ENCODE measurements around the gene NBL1. TPM values are rescaled to one million over a fixed set of nuclear protein-coding genes. Genes with fewer than 3 reads are reported as not detected.

The NBL1 gene
- total RNA-seq, 1 experiment from 2014 or later = 7.9 TPM

DNA sequence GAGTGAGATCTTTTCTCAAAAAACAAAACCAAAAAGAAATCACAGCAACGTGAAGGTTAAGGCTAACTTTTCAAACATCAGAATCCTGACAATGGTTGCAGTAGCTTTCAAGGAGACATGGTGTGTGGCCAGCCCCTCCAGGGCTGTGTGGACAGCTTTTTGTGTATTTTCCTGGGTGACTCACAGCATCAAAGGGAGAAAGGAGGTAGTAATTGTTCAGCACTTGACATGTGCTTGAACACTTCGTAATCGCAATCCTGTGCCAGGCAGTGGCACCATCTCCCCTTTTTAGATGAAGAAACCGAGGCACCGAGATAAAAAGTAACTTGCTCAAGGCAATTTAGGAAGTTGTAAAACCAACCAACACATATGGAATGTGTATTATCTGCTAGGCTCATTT is 10.3 kb downstream of the NBL1 start:
- Histone ChIP-seq H3K27me3 (replicated peaks; ENCODE audit: insufficient read depth, low read depth, low read length, poor library complexity) (no peaks in the 10 kb centered on the region), H3K27ac (ENCODE audit: low read depth, low read length, poor library complexity, severe bottlenecking) (no peak overlapping the region), H3K4me3 (ENCODE audit: low read depth, low read length, poor library complexity, severe bottlenecking) (no peak overlapping the region), H3K36me3 (ENCODE audit: insufficient read depth, low read length, poor library complexity, severe bottlenecking) (no peaks in the 10 kb centered on the region), H3K4me1 (ENCODE audit: insufficient read depth, low read length, poor library complexity, severe bottlenecking) (peaks cover 8% of the 10 kb centered on the region), H3K9me3 (ENCODE audit: low read depth, low read length, poor library complexity, severe bottlenecking) (no peaks in the 10 kb centered on the region)
- DNase-seq (ENCODE audit: low spot score) = no peak
- no TSS peak for BruUV-seq (replicated peaks)
- TF ChIP-seq, protein P1, sequence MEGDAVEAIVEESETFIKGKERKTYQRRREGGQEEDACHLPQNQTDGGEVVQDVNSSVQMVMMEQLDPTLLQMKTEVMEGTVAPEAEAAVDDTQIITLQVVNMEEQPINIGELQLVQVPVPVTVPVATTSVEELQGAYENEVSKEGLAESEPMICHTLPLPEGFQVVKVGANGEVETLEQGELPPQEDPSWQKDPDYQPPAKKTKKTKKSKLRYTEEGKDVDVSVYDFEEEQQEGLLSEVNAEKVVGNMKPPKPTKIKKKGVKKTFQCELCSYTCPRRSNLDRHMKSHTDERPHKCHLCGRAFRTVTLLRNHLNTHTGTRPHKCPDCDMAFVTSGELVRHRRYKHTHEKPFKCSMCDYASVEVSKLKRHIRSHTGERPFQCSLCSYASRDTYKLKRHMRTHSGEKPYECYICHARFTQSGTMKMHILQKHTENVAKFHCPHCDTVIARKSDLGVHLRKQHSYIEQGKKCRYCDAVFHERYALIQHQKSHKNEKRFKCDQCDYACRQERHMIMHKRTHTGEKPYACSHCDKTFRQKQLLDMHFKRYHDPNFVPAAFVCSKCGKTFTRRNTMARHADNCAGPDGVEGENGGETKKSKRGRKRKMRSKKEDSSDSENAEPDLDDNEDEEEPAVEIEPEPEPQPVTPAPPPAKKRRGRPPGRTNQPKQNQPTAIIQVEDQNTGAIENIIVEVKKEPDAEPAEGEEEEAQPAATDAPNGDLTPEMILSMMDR (conservative IDR thresholded peaks at IDR 0.05; ENCODE audit: low read depth, low read length) = no peak
- no peak for TF ChIP-seq EZH2 (IDR thresholded peaks at IDR 0.05; ENCODE audit: borderline replicate concordance, low read depth, low read length, poor library complexity, severe bottlenecking)
- intact Hi-C loops (cut with micrococcal nuclease; ENCODE audit: unreplicated experiment) = loop anchor here (5.0 to 10.0 kb wide), 2 partner anchors 457 to 750 kb away; partner anchors contain the start of gene ALDH4A1
- POLR2A ChIA-PET (ENCODE audit: low non-redundant PET) = no interaction called here
- CTCF ChIA-PET = interaction anchor here (0.6 to 1.3 kb wide), 16 partner anchors 8 to 770 kb away, joined by 3 to 9 read pairs (median 3); partner anchors contain the start of genes EMC1, MRTO4 and NBL1

DNA sequence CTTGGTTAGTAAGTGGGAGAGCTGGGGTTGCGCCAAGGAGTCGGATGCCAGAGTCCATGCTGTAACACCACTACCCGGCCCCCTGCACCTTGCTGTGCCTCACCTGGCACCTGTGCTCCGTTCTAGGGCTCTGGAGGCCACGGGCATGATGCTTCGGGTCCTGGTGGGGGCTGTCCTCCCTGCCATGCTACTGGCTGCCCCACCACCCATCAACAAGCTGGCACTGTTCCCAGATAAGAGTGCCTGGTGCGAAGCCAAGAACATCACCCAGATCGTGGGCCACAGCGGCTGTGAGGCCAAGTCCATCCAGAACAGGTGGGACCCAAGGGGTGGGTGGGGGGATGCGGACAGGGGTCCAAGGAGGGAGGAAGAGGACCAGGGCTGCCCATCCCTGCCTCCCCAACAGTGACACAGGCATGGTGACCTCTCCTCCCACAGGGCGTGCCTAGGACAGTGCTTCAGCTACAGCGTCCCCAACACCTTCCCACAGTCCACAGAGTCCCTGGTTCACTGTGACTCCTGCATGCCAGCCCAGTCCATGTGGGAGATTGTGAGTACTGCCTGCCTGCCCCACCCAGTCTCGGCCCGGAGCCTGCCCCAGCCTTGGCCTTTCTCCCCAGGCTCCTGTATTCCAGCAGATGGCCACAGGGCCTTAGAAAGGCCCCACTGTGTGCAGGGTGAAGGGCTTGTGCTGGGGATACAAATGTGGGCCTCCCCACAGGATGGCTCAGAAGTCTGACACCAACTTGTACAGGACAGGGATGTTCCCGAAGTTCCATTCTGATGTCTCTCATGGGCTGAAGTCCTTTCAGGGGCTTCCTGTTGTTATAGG is 11.0 kb downstream of the NBL1 start:
- Histone ChIP-seq H3K4me1 (ENCODE audit: insufficient read depth, low read length, poor library complexity, severe bottlenecking) (peaks cover 8% of the 10 kb centered on the region), H3K9me3 (ENCODE audit: low read depth, low read length, poor library complexity, severe bottlenecking) (no peaks in the 10 kb centered on the region), H3K36me3 (ENCODE audit: insufficient read depth, low read length, poor library complexity, severe bottlenecking) (no peaks in the 10 kb centered on the region), H3K27me3 (replicated peaks; ENCODE audit: insufficient read depth, low read depth, low read length, poor library complexity) (no peaks in the 10 kb centered on the region), H3K27ac (ENCODE audit: low read depth, low read length, poor library complexity, severe bottlenecking) (no peak overlapping the region), H3K4me3 (ENCODE audit: low read depth, low read length, poor library complexity, severe bottlenecking) (no peak overlapping the region)
- no TSS peak for BruUV-seq (replicated peaks)
- TF ChIP-seq EZH2 (IDR thresholded peaks at IDR 0.05; ENCODE audit: borderline replicate concordance, low read depth, low read length, poor library complexity, severe bottlenecking) = no peak
- TF ChIP-seq, protein P1 (conservative IDR thresholded peaks at IDR 0.05; ENCODE audit: low read depth, low read length) = no peak
- POLR2A ChIA-PET (ENCODE audit: low non-redundant PET) = no interaction called here
- intact Hi-C loops (cut with micrococcal nuclease; ENCODE audit: unreplicated experiment) = loop anchor here (5.0 to 10.0 kb wide), 2 partner anchors 458 to 750 kb away; partner anchors contain the start of gene ALDH4A1
- DNase-seq (ENCODE audit: low spot score) = no peak
- CTCF ChIA-PET = interaction anchor here (0.6 kb wide), 2 partner anchors 8 to 75 kb away, joined by 3 to 5 read pairs; no protein-coding TSS in a partner anchor

DNA sequence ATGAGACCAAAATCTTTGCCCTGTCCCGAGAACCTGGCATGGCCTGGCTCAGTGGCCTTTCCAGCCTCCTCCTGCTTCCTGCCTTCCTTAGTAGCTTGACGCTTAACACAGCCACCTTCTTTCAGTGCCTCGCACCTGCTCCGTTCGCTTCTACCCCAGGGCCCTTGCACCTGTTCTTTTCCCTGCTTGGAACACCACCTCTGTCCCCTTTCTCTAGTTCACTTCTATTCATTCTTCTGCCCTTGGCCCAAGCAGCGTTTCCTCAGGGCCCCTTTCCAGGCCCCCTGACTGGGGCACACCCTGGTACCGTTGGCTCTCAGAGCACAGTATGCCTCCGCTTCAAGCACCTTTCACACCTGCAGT is 11.6 kb downstream of the NBL1 start:
- H3K4me1 ChIP-seq (ENCODE audit: insufficient read depth, low read length, poor library complexity, severe bottlenecking) = peaks cover 8% of the 10 kb centered on the region
- ChIA-PET POLR2A (ENCODE audit: low non-redundant PET) (no interaction called here), CTCF (no interaction called here)
- H3K36me3 ChIP-seq (ENCODE audit: insufficient read depth, low read length, poor library complexity, severe bottlenecking) = no peaks in the 10 kb centered on the region
- TF ChIP-seq EZH2 (IDR thresholded peaks at IDR 0.05; ENCODE audit: borderline replicate concordance, low read depth, low read length, poor library complexity, severe bottlenecking) = no peak
- TF ChIP-seq, protein P1 (conservative IDR thresholded peaks at IDR 0.05; ENCODE audit: low read depth, low read length) = no peak
- H3K4me3 ChIP-seq (ENCODE audit: low read depth, low read length, poor library complexity, severe bottlenecking) = no peak overlapping the region
- intact Hi-C loops (cut with micrococcal nuclease; ENCODE audit: unreplicated experiment) = loop anchor here (10.0 kb wide), 1 partner anchor 751 kb away; the partner anchor contains the start of gene ALDH4A1
- H3K9me3 ChIP-seq (ENCODE audit: low read depth, low read length, poor library complexity, severe bottlenecking) = no peaks in the 10 kb centered on the region
- DNase-seq (ENCODE audit: low spot score) = no peak
- no peak overlapping the region for H3K27ac ChIP-seq (ENCODE audit: low read depth, low read length, poor library complexity, severe bottlenecking)
- BruUV-seq (replicated peaks) = no TSS peak
- no peaks in the 10 kb centered on the region for H3K27me3 ChIP-seq (replicated peaks; ENCODE audit: insufficient read depth, low read depth, low read length, poor library complexity)
